Calu3 (cell line): ENCODE data around the gene FZD4. TPM values are rescaled to one million over a fixed set of nuclear protein-coding genes. Genes with fewer than 3 reads are reported as not detected.

Experiments used
- BruUV-seq: library from RNA; stranded (reverse); fragments of 400-500 nt; replicated peaks from 2 replicates; lab custom pipeline; 2021; lab: Mats Ljungman, UMichigan
- CTCF ChIA-PET: fragments of 300-600 bp; sonication (Branson Sonifier 250); formaldehyde crosslinking; loops from one replicate; lab custom pipeline; 2022; ENCODE audit warnings: antibody characterized with exemption; lab: Charles Lee
- DNase-seq: peaks from one replicate; pipeline ENCODE4 v3.0.0; 2022
- H3K27ac Mint-ChIP-seq: one replicate; pipeline ENCODE4 v1.8.0; 2022; ENCODE audit warnings: mixed read lengths; ENCODE audit not compliant: unreplicated experiment
- H3K27me3 Mint-ChIP-seq: one replicate; pipeline ENCODE4 v1.8.0; 2022; ENCODE audit warnings: mixed read lengths; ENCODE audit not compliant: unreplicated experiment
- H3K36me3 Mint-ChIP-seq: one replicate; pipeline ENCODE4 v1.8.0; 2022; ENCODE audit warnings: mild to moderate bottlenecking, moderate library complexity, mixed read lengths; ENCODE audit not compliant: insufficient read depth, unreplicated experiment
- H3K4me1 Mint-ChIP-seq: one replicate; pipeline ENCODE4 v1.8.0; 2022; ENCODE audit warnings: mild to moderate bottlenecking, low read depth, mixed read lengths; ENCODE audit not compliant: unreplicated experiment
- H3K4me3 Mint-ChIP-seq: one replicate; pipeline ENCODE4 v1.8.0; 2022; ENCODE audit warnings: mild to moderate bottlenecking, low read depth, moderate library complexity, mixed read lengths; ENCODE audit not compliant: unreplicated experiment
- H3K9me3 Mint-ChIP-seq: one replicate; pipeline ENCODE4 v1.8.0; 2022; ENCODE audit warnings: low read depth, mixed read lengths; ENCODE audit not compliant: unreplicated experiment
- CTCF ChIP-seq: fragments of 200-600 bp; IDR thresholded peaks from one replicate; pipeline ENCODE4 v1.8.0; 2022; ENCODE audit warnings: antibody characterized with exemption; ENCODE audit not compliant: unreplicated experiment
- intact Hi-C: fragments of 100-400 bp; cut with micrococcal nuclease; formaldehyde crosslinking; loops from one replicate; pipeline ENCODE4 v1.10.0; 2022; ENCODE audit not compliant: unreplicated experiment
- total RNA-seq: library from RNA; stranded (reverse); gene quantifications from 2 replicates; pipeline ENCODE4 v1.2.3, GENCODE V29; 2022

The FZD4 gene
- total RNA-seq, 1 experiment from 2014 or later: 2.5 TPM

- Mint-ChIP-seq H3K36me3 (no peaks in the 10 kb centered on the region), H3K4me3 (no peak overlapping the region), H3K4me1 (no peaks in the 10 kb centered on the region), H3K27ac (no peak overlapping the region), H3K9me3 (no peaks in the 10 kb centered on the region), H3K27me3 (no peaks in the 10 kb centered on the region)
- BruUV-seq: no TSS peak
- no peak for DNase-seq
- TF ChIP-seq CTCF: no peak
- intact Hi-C loops: no loop called here
- CTCF ChIA-PET: no interaction called here
Measured at GRCh38 chr11:86984701-86985100, 29.5 kb upstream of the FZD4 start.

- H3K27me3 Mint-ChIP-seq: no peaks in the 10 kb centered on the region
- H3K4me3 Mint-ChIP-seq: no peak overlapping the region
- intact Hi-C loops: no loop called here
- BruUV-seq: no TSS peak
- CTCF ChIA-PET: interaction anchor here (1.3 kb wide), 1 partner anchor 12 kb away, joined by 3 read pairs; no protein-coding TSS in a partner anchor
- no peaks in the 10 kb centered on the region for H3K36me3 Mint-ChIP-seq
- H3K4me1 Mint-ChIP-seq: no peaks in the 10 kb centered on the region
- TF ChIP-seq CTCF: no peak
- no peaks in the 10 kb centered on the region for H3K9me3 Mint-ChIP-seq
- no peak for DNase-seq
- H3K27ac Mint-ChIP-seq: no peak overlapping the region
Measured at GRCh38 chr11:86983021-86983488, 27.9 kb upstream of the FZD4 start.

DNA sequence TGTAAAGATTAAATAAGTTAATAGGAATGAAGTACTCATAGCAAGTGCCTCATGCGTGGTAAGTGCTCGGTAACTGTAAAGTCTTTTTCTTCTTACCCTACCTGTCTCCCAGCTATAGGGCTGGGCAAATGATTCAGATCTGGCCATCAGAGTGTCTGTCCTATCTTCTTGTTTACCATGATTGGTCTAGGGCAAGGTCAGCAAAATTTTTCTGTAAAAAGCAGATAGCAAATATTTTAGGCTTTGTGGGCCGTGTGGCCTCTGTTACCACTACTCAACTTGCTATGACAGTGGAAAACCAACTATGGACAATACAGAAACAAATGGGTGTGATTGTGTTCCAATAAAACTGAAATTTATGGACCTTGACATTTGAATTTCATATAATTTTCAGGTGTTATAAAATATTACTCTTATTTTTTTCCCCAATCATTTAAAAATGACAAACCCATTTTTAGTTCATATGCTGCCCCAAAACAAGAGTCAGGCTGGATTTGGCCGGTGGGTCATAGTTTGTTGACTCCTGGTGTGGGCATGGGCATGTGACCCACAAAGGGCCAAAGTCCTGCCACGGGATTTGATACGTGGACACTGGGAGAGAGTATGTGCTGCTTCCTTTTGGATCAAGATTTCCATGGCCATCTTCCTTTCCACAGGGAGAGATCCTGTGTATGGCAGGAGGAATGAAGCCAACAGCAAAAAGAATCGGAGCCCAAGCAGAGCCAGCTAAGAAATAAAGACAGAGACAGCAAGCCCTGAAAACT lies 26.8 kb upstream of the FZD4 start:
- DNase-seq: no peak
- no peak for TF ChIP-seq CTCF
- intact Hi-C loops: no loop called here
- Mint-ChIP-seq H3K27ac (no peak overlapping the region), H3K4me3 (no peak overlapping the region), H3K36me3 (no peaks in the 10 kb centered on the region), H3K9me3 (no peaks in the 10 kb centered on the region), H3K4me1 (no peaks in the 10 kb centered on the region), H3K27me3 (no peaks in the 10 kb centered on the region)
- BruUV-seq: no TSS peak
- CTCF ChIA-PET: interaction anchor here (1.3 kb wide), 1 partner anchor 13 kb away, joined by 3 read pairs; no protein-coding TSS in a partner anchor

- Mint-ChIP-seq H3K27me3 (no peaks in the 10 kb centered on the region), H3K9me3 (no peaks in the 10 kb centered on the region), H3K36me3 (no peaks in the 10 kb centered on the region), H3K4me1 (no peaks in the 10 kb centered on the region), H3K4me3 (no peak overlapping the region), H3K27ac (no peak overlapping the region)
- no peak for TF ChIP-seq CTCF
- no peak for DNase-seq
- BruUV-seq: no TSS peak
- intact Hi-C loops: no loop called here
- CTCF ChIA-PET: no interaction called here
Measured at GRCh38 chr11:86980086-86980796, 25.0 kb upstream of the FZD4 start.
